ENCODE data around the gene VEGFA. TPM values are rescaled to one million over a fixed set of nuclear protein-coding genes. Genes with fewer than 3 reads are reported as not detected.

Gene VEGFA
- total and polyA plus RNA-seq, 2 experiments from 2014 or later: 199 to 626 TPM

DNA sequence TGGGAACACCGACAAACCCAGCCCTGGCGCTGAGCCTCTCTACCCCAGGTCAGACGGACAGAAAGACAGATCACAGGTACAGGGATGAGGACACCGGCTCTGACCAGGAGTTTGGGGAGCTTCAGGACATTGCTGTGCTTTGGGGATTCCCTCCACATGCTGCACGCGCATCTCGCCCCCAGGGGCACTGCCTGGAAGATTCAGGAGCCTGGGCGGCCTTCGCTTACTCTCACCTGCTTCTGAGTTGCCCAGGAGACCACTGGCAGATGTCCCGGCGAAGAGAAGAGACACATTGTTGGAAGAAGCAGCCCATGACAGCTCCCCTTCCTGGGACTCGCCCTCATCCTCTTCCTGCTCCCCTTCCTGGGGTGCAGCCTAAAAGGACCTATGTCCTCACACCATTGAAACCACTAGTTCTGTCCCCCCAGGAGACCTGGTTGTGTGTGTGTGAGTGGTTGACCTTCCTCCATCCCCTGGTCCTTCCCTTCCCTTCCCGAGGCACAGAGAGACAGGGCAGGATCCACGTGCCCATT, 15.3 kb downstream of the VEGFA start:
- TF ChIP-seq, protein P1, sequence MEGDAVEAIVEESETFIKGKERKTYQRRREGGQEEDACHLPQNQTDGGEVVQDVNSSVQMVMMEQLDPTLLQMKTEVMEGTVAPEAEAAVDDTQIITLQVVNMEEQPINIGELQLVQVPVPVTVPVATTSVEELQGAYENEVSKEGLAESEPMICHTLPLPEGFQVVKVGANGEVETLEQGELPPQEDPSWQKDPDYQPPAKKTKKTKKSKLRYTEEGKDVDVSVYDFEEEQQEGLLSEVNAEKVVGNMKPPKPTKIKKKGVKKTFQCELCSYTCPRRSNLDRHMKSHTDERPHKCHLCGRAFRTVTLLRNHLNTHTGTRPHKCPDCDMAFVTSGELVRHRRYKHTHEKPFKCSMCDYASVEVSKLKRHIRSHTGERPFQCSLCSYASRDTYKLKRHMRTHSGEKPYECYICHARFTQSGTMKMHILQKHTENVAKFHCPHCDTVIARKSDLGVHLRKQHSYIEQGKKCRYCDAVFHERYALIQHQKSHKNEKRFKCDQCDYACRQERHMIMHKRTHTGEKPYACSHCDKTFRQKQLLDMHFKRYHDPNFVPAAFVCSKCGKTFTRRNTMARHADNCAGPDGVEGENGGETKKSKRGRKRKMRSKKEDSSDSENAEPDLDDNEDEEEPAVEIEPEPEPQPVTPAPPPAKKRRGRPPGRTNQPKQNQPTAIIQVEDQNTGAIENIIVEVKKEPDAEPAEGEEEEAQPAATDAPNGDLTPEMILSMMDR (IDR thresholded peaks at IDR 0.05; ENCODE audit: low read depth, low read length): no peak
- no peak for DNase-seq (ENCODE audit: low read depth in 1 of 2, low spot score in 1 of 2)
- H3K9me3 ChIP-seq (ENCODE audit: low read depth): no peaks in the 10 kb centered on the region
- no peaks in the 10 kb centered on the region for H3K27me3 ChIP-seq
- no peak overlapping the region for H3K4me3 ChIP-seq
- peak overlapping the region; percentile 66 for H3K27ac ChIP-seq
- H3K36me3 ChIP-seq: peaks cover 57% of the 10 kb centered on the region
- no peaks in the 10 kb centered on the region for H3K4me1 ChIP-seq (ENCODE audit: low read depth)

DNA sequence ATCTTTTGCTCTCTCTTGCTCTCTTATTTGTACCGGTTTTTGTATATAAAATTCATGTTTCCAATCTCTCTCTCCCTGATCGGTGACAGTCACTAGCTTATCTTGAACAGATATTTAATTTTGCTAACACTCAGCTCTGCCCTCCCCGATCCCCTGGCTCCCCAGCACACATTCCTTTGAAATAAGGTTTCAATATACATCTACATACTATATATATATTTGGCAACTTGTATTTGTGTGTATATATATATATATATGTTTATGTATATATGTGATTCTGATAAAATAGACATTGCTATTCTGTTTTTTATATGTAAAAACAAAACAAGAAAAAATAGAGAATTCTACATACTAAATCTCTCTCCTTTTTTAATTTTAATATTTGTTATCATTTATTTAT, 15.9 kb downstream of the VEGFA start:
- Histone ChIP-seq H3K4me1 (ENCODE audit: low read depth) (no peaks in the 10 kb centered on the region), H3K9me3 (ENCODE audit: low read depth) (no peaks in the 10 kb centered on the region), H3K27me3 (no peaks in the 10 kb centered on the region), H3K4me3 (no peak overlapping the region), H3K36me3 (peaks cover 52% of the 10 kb centered on the region), H3K27ac (peak overlapping the region; percentile 66)
- TF ChIP-seq, protein P1 (IDR thresholded peaks at IDR 0.05; ENCODE audit: low read depth, low read length): no peak
- DNase-seq (ENCODE audit: low read depth in 1 of 2, low spot score in 1 of 2): no peak

DNA sequence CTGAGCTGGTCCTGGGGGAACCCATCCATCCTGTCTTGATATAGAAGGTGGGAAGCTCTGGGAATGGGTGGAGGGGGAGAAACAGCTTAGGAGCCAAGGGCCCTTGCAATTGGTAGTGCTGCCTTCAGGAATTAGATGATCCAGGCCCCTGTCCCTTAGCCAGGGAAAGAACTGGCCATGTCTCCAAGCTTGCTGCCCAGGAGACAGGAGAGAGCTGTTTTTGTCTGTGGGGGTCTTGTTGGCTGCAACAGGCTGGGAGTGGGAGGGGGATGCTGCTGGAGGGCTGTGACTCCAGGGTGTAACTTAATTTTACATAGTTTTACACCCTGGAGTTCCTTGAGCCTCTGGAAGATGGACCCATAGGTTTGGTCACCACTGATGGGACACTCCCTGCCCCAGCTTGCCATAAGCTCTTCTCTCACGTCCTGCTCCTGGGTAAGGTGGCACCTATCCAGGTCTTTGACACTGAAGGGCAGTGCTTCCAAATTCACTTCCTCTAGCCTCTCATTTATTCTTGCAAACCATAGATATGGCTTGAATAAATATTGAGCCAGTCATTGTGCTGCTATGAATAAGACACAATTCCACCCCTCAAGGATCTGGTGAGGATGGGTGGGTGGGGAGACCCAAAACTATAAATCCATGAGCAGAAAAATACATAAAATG, 16.8 kb downstream of the VEGFA start:
- DNase-seq (ENCODE audit: low read depth in 1 of 2, low spot score in 1 of 2): no peak
- H3K4me1 ChIP-seq (ENCODE audit: low read depth): no peaks in the 10 kb centered on the region
- H3K4me3 ChIP-seq: no peak overlapping the region
- H3K9me3 ChIP-seq (ENCODE audit: low read depth): no peaks in the 10 kb centered on the region
- peaks cover 44% of the 10 kb centered on the region for H3K36me3 ChIP-seq
- H3K27me3 ChIP-seq: no peaks in the 10 kb centered on the region
- TF ChIP-seq, protein P1 (IDR thresholded peaks at IDR 0.05; ENCODE audit: low read depth, low read length): no peak
- H3K27ac ChIP-seq: peak overlapping the region; percentile 69

DNA sequence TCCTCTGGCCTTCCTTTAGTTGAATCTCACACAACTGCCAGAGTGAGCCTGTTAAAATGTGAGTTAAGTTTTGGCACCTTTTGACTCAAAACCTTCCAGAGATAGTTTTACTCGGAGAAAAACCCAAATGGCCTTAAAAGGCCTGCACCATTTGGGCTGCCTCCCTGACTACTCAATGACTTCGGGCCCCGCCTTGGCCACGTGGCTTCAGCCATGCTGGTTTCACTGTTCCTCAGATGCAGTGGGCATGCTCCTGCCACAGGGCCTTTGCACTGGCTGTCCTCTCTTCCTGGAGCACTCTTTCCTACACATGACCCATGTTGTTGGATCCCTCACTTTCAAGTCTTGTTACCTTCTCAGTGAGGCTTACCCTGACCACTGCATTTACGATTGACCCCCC, 18.3 kb downstream of the VEGFA start:
- H3K4me3 ChIP-seq: no peak overlapping the region
- H3K4me1 ChIP-seq (ENCODE audit: low read depth): peaks cover 3% of the 10 kb centered on the region
- DNase-seq (ENCODE audit: low read depth in 1 of 2, low spot score in 1 of 2): no peak
- H3K36me3 ChIP-seq: peaks cover 29% of the 10 kb centered on the region
- H3K9me3 ChIP-seq (ENCODE audit: low read depth): no peaks in the 10 kb centered on the region
- H3K27me3 ChIP-seq: no peaks in the 10 kb centered on the region
- TF ChIP-seq, protein P1 (IDR thresholded peaks at IDR 0.05; ENCODE audit: low read depth, low read length): no peak
- no peak overlapping the region for H3K27ac ChIP-seq

DNA sequence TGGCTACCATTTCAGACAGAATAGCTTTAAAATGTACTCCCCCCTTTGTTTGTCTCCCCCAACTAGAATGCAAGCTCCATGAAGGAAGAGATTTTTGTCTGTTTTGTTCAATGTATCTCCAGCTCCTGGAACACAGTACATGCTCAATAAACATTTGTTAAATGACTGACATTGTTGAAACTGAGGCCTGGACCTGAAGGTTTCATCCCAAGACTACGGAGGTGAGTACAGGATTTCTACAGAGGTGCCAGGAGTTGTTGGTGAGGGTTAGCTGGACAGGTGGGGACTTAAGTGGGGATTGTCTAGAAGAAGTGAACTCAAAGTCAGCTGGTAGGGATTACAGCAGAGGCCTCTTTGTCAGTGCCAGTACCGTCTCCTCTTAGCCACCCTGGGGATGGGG, 19.4 kb downstream of the VEGFA start:
- Histone ChIP-seq H3K27me3 (no peaks in the 10 kb centered on the region), H3K9me3 (ENCODE audit: low read depth) (no peaks in the 10 kb centered on the region), H3K4me3 (no peak overlapping the region), H3K4me1 (ENCODE audit: low read depth) (peaks cover 14% of the 10 kb centered on the region), H3K27ac (no peak overlapping the region), H3K36me3 (peaks cover 18% of the 10 kb centered on the region)
- no peak for DNase-seq (ENCODE audit: low read depth in 1 of 2, low spot score in 1 of 2)
- TF ChIP-seq, protein P1 (IDR thresholded peaks at IDR 0.05; ENCODE audit: low read depth, low read length): no peak
